Dermis lymphatic vessel endothelial cell (primary cell): ENCODE data around the gene VLDLR. TPM values are rescaled to one million over a fixed set of nuclear protein-coding genes. Genes with fewer than 3 reads are reported as not detected.

Experiments
- total RNA-seq: library from RNA; depleted of rRNA; stranded (reverse); fragments of >200 nt; gene quantifications from 2 replicates; pipeline ENCODE4 v1.2.1, GENCODE V29; 2014

The VLDLR gene
- total RNA-seq: 1.4 and 1.6 TPM in 2 replicates

DNA sequence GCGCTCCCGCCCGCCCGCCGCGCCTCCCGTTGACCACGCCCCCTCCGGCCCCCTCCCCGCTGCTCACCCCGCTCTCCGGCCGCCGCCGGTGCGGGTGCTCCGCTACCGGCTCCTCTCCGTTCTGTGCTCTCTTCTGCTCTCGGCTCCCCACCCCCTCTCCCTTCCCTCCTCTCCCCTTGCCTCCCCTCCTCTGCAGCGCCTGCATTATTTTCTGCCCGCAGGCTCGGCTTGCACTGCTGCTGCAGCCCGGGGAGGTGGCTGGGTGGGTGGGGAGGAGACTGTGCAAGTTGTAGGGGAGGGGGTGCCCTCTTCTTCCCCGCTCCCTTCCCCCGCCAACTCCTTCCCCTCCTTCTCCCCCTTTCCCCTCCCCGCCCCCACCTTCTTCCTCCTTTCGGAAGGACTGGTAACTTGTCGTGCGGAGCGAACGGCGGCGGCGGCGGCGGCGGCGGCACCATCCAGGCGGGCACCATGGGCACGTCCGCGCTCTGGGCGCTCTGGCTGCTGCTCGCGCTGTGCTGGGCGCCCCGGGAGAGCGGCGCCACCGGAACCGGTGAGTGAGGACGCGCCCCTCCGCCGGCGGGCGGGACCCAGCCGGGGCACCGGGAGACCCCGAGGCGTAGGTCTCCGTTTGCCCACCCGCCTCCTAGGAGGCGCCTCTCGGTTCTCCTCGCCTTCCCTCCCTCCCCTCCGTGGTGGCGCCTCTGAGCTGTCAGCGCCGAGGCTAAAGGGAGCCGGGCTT, at the start of gene VLDLR:
TSS of gene VLDLR (plus strand) at position 66 of the 739 bp plus-strand sequence. CDS start at position 469, 403 bp downstream.

Other genes starting within 250 kb of the VLDLR start
- gene KCNV2, start 95.7 kb downstream of the VLDLR start, total RNA-seq: not detected in 2 replicates
- gene PUM3, start 222.3 kb downstream of the VLDLR start, total RNA-seq: 20.7 and 32.7 TPM in 2 replicates